H9 (cell line): Measurements from ENCODE around the gene DMKN. TPM values are rescaled to one million over a fixed set of nuclear protein-coding genes. Genes with fewer than 3 reads are reported as not detected.

Experiments
- DNase-seq: peaks from one replicate; pipeline ENCODE4 v3.0.0-alpha.2; 2017
- H2AFZ ChIP-seq: one replicate; pipeline ENCODE4 v1.6.1; 2013; ENCODE audit warnings: mild to moderate bottlenecking, low read length, control low read depth, moderate library complexity
- H2AK5ac ChIP-seq: 2 replicates; pipeline ENCODE4 v1.6.1; 2013; ENCODE audit warnings: low read length, control low read depth, mixed read lengths; ENCODE audit not compliant: insufficient read length
- H2BK120ac ChIP-seq: one replicate; pipeline ENCODE4 v1.6.1; 2013; ENCODE audit warnings: low read depth, mild to moderate bottlenecking, low read length, control low read depth, inconsistent platforms; ENCODE audit not compliant: poor library complexity, severe bottlenecking
- H2BK12ac ChIP-seq: 2 replicates; pipeline ENCODE4 v1.6.1; 2013; ENCODE audit warnings: low read length, control low read depth, mixed read lengths, low read depth; ENCODE audit not compliant: insufficient read length
- H2BK15ac ChIP-seq: 2 replicates; pipeline ENCODE4 v1.6.1; 2013; ENCODE audit warnings: low read depth, low read length, control low read depth
- H2BK20ac ChIP-seq: one replicate; pipeline ENCODE4 v1.6.1; 2013; ENCODE audit warnings: low read depth, mild to moderate bottlenecking, low read length, control low read depth, inconsistent platforms; ENCODE audit not compliant: poor library complexity, severe bottlenecking
- H2BK5ac ChIP-seq: 2 replicates; pipeline ENCODE4 v1.6.1; 2013; ENCODE audit warnings: low read length, control low read depth, mixed read lengths; ENCODE audit not compliant: insufficient read length
- H3K14ac ChIP-seq: 2 replicates; pipeline ENCODE4 v1.6.1; 2013; ENCODE audit warnings: low read length, control low read depth; ENCODE audit not compliant: insufficient read depth
- H3K18ac ChIP-seq: 2 replicates; pipeline ENCODE4 v1.6.1; 2013; ENCODE audit warnings: low read depth, mild to moderate bottlenecking, mixed read lengths, low read length, control low read depth; ENCODE audit not compliant: insufficient read length
- H3K23ac ChIP-seq: 2 replicates; pipeline ENCODE4 v1.6.1; 2013; ENCODE audit warnings: low read length, control low read depth, mixed read lengths, low read depth; ENCODE audit not compliant: insufficient read length
- H3K23me2 ChIP-seq: 2 replicates; pipeline ENCODE4 v1.6.1; 2013; ENCODE audit warnings: low read depth, mild to moderate bottlenecking, mixed read lengths, low read length, control low read depth; ENCODE audit not compliant: insufficient read length, poor library complexity, severe bottlenecking
- H3K27ac ChIP-seq: 2 replicates; pipeline ENCODE4 v1.5.1; 2013; ENCODE audit warnings: low read length, control low read depth, mixed read lengths, low read depth; ENCODE audit not compliant: insufficient read length
- H3K27me3 ChIP-seq: 2 replicates; pipeline ENCODE4 v1.6.1; 2013; ENCODE audit warnings: low read length, control low read depth, inconsistent platforms; ENCODE audit not compliant: insufficient read depth
- H3K4ac ChIP-seq: 2 replicates; pipeline ENCODE4 v1.6.1; 2013; ENCODE audit warnings: low read depth, mild to moderate bottlenecking, control low read depth, inconsistent platforms, low read length, moderate library complexity
- H3K4me1 ChIP-seq: 2 replicates; pipeline ENCODE4 v1.6.1; 2013; ENCODE audit warnings: low read length, control low read depth, inconsistent platforms; ENCODE audit not compliant: insufficient read depth
- H3K4me2 ChIP-seq: 2 replicates; pipeline ENCODE4 v1.6.1; 2013; ENCODE audit warnings: low read length, control low read depth, mixed read lengths; ENCODE audit not compliant: insufficient read length, insufficient read depth
- H3K56ac ChIP-seq: 2 replicates; pipeline ENCODE4 v1.6.1; 2013; ENCODE audit warnings: low read depth, mild to moderate bottlenecking, mixed read lengths, low read length, control low read depth; ENCODE audit not compliant: insufficient read length
- H3K79me1 ChIP-seq: 2 replicates; pipeline ENCODE4 v1.6.1; 2013; ENCODE audit warnings: low read depth, mild to moderate bottlenecking, moderate library complexity, low read length, control low read depth, inconsistent platforms; ENCODE audit not compliant: insufficient read depth, poor library complexity, severe bottlenecking
- H3K79me2 ChIP-seq: 2 replicates; pipeline ENCODE4 v1.6.1; 2013; ENCODE audit warnings: low read length, control low read depth, inconsistent platforms; ENCODE audit not compliant: insufficient read depth
- H3K9ac ChIP-seq: 2 replicates; pipeline ENCODE4 v1.6.1; 2013; ENCODE audit warnings: low read length, control low read depth, mixed read lengths; ENCODE audit not compliant: insufficient read length; ENCODE audit errors: extremely low read depth
- H3K9me3 ChIP-seq: one replicate; pipeline ENCODE4 v1.6.1; 2013; ENCODE audit warnings: low read depth, low read length, inconsistent platforms; ENCODE audit not compliant: control insufficient read depth
- H3T11ph ChIP-seq: one replicate; pipeline ENCODE4 v1.6.1; 2013; ENCODE audit warnings: mild to moderate bottlenecking, low read length, control low read depth, inconsistent platforms
- H4K20me1 ChIP-seq: one replicate; pipeline ENCODE4 v1.6.1; 2013; ENCODE audit not compliant: control insufficient read depth, insufficient read length, insufficient read depth
- H4K5ac ChIP-seq: 2 replicates; pipeline ENCODE4 v1.6.1; 2013; ENCODE audit warnings: low read depth, mild to moderate bottlenecking, mixed read lengths, low read length, control low read depth; ENCODE audit not compliant: insufficient read length
- H4K8ac ChIP-seq: replicated peaks from 2 replicates; pipeline ENCODE4 v1.6.1; 2013; ENCODE audit warnings: low read length, control low read depth, mixed read lengths, low read depth; ENCODE audit not compliant: insufficient read length
- H4K91ac ChIP-seq: 2 replicates; pipeline ENCODE4 v1.6.1; 2013; ENCODE audit warnings: low read depth, mild to moderate bottlenecking, moderate library complexity, mixed read lengths, low read length, control low read depth; ENCODE audit not compliant: insufficient read length
- H3K27ac Mint-ChIP-seq, 3 experiments: 2 replicates in 2 of 3; 3 replicates in 1 of 3; pipeline ENCODE4 v1.8.0; 2020 to 2021; ENCODE audit warnings: mixed read lengths in 3 of 3, mild to moderate bottlenecking in 1 of 3, moderate library complexity in 1 of 3
- H3K27me3 Mint-ChIP-seq: 2 replicates; pipeline ENCODE4 v1.8.0; 2021; ENCODE audit warnings: low read depth, mild to moderate bottlenecking, moderate library complexity, mixed read lengths
- H3K36me3 Mint-ChIP-seq, 3 experiments: 2 replicates in 2 of 3; 3 replicates in 1 of 3; pipeline ENCODE4 v1.8.0; 2020 to 2021; ENCODE audit warnings: low read depth in 3 of 3, mixed read lengths in 3 of 3; ENCODE audit not compliant: insufficient read depth in 1 of 3
- H3K4me1 Mint-ChIP-seq, 2 experiments: 2 replicates each; pipeline ENCODE4 v1.8.0; 2020; ENCODE audit warnings: mixed read lengths in 2 of 2
- H3K4me3 Mint-ChIP-seq, 2 experiments: 2 replicates in 1 of 2; 3 replicates in 1 of 2; pipeline ENCODE4 v1.8.0; 2020 to 2021; ENCODE audit warnings: mild to moderate bottlenecking in 2 of 2, mixed read lengths in 2 of 2, moderate library complexity in 1 of 2
- H3K9me3 Mint-ChIP-seq, 2 experiments: 2 replicates in 1 of 2; 3 replicates in 1 of 2; pipeline ENCODE4 v1.8.0; 2020; ENCODE audit warnings: mild to moderate bottlenecking in 2 of 2, mixed read lengths in 2 of 2, moderate library complexity in 1 of 2
- CTCF ChIP-seq: fragments of 200-600 bp; sonication (generic); conservative IDR thresholded peaks from 3 replicates; pipeline ENCODE4 v1.8.0; 2021; ENCODE audit warnings: antibody characterized with exemption, mild to moderate bottlenecking
- WGBS: extraction: QIAGEN DNeasy Blood & Tissue Kit; methylation state at CpG from one replicate; pipeline ENCODE4 v1.1.7; 2013; ENCODE audit warnings: missing lambda C conversion rate, low lambda C conversion rate, mixed read lengths; ENCODE audit not compliant: insufficient read length; ENCODE audit errors: extremely low coverage; 5-methylcytosine and 5-hydroxymethylcytosine counted together
- total RNA-seq: library from RNA; stranded (reverse); gene quantifications from 2 replicates; pipeline ENCODE4 v1.2.1, GENCODE V29; 2021

The DMKN gene
- total RNA-seq, 1 experiment from 2014 or later, result 278 TPM

GRCh38 chr19:35459414-35460082 is 53.9 kb downstream of the DMKN start:
- no CpG with 5 or more reads among the region's 14 CpGs for WGBS

More at GRCh38 chr19:35459414-35460082, 53.9 kb downstream of the DMKN start:
- peaks cover 7% of the 10 kb centered on the region for H3K27me3 Mint-ChIP-seq
- no peak overlapping the region for H2BK12ac ChIP-seq
- no peak overlapping the region for H2BK15ac ChIP-seq
- peaks cover 0 to 11% of the 10 kb centered on the region in 2 experiments; a peak in 3 of 4 replicates for H3K4me1 Mint-ChIP-seq
- no peaks in the 10 kb centered on the region for H3K36me3 Mint-ChIP-seq
- no peak overlapping the region for H4K91ac ChIP-seq
- no peak for TF ChIP-seq CTCF
- H3K9ac ChIP-seq, result no peak overlapping the region
- H2BK20ac ChIP-seq, result no peak overlapping the region
- H4K5ac ChIP-seq, result no peak overlapping the region
- H3K56ac ChIP-seq, result no peak overlapping the region
- no peak overlapping the region for H3T11ph ChIP-seq
- no peak overlapping the region for H3K18ac ChIP-seq
- H2BK120ac ChIP-seq, result no peak overlapping the region
- no peaks in the 10 kb centered on the region for H3K4me1 ChIP-seq
- no peak overlapping the region for H2AK5ac ChIP-seq
- no peaks in the 10 kb centered on the region for H3K79me2 ChIP-seq
- no peak overlapping the region for H3K27ac ChIP-seq
- H3K4me2 ChIP-seq, result no peak overlapping the region
- H3K4ac ChIP-seq, result no peak overlapping the region
- no peak overlapping the region for H2BK5ac ChIP-seq
- no peaks in the 10 kb centered on the region for H4K20me1 ChIP-seq
- H3K9me3 ChIP-seq, result no peaks in the 10 kb centered on the region
- no peak overlapping the region for H2AFZ ChIP-seq
- DNase-seq, result no peak
- no peaks in the 10 kb centered on the region for H3K9me3 Mint-ChIP-seq
- no peak overlapping the region for H3K27ac Mint-ChIP-seq
- H3K4me3 Mint-ChIP-seq, result no peak overlapping the region; a peak in 1 of 5 replicates
- no peaks in the 10 kb centered on the region for H3K23me2 ChIP-seq
- H3K27me3 ChIP-seq, result no peaks in the 10 kb centered on the region
- no peaks in the 10 kb centered on the region for H3K79me1 ChIP-seq
- H3K14ac ChIP-seq, result no peak overlapping the region
- H3K23ac ChIP-seq, result no peak overlapping the region
- no peak overlapping the region for H4K8ac ChIP-seq
